Panc1 (cell line): Measurements from ENCODE around the gene VPS52. TPM values are rescaled to one million over a fixed set of nuclear protein-coding genes. Genes with fewer than 3 reads are reported as not detected.

Source experiments
- ATAC-seq: fragments of 200-7000 bp; cut with Tn5 transposase; 2 replicates; pipeline ENCODE4 v1.9.1; 2020; ENCODE audit warnings: mild to moderate bottlenecking, moderate library complexity
- BruUV-seq: library from RNA; stranded (reverse); fragments of 400-500 nt; replicated peaks from 2 replicates; lab custom pipeline; 2021; lab: Mats Ljungman, UMichigan
- CTCF ChIA-PET: fragments of 300-600 bp; sonication (Branson Sonifier 250); formaldehyde crosslinking; loops from one replicate; lab custom pipeline; 2022; ENCODE audit warnings: antibody characterized with exemption; lab: Charles Lee
- POLR2A ChIA-PET: fragments of 300-600 bp; sonication (Branson Sonifier 250); formaldehyde crosslinking; loops from one replicate; lab custom pipeline; 2022; ENCODE audit warnings: antibody characterized with exemption; lab: Charles Lee
- DNase-seq: peaks from one replicate; pipeline ENCODE4 v3.0.0-alpha.2; 2010; ENCODE audit warnings: low read depth, low spot score
- H3K27ac ChIP-seq: 2 replicates; pipeline ENCODE4 v1.5.1; 2011; ENCODE audit warnings: mild to moderate bottlenecking, low read length, inconsistent platforms
- H3K27me3 ChIP-seq: fragments of 200-500 bp; sonication (Bioruptor generic); 2 replicates; pipeline ENCODE4 v1.6.0; 2014; ENCODE audit warnings: low read length, inconsistent platforms; ENCODE audit not compliant: control insufficient read depth, insufficient read depth
- H3K36me3 ChIP-seq: fragments of 200-500 bp; sonication (Bioruptor generic); 2 replicates; pipeline ENCODE4 v1.5.1; 2014; ENCODE audit warnings: inconsistent platforms, mild to moderate bottlenecking, low read length, moderate library complexity; ENCODE audit not compliant: control insufficient read depth, insufficient read depth
- H3K4me1 ChIP-seq: 2 replicates; pipeline ENCODE4 v1.5.1; 2011; ENCODE audit warnings: inconsistent platforms, mild to moderate bottlenecking, low read length, moderate library complexity; ENCODE audit not compliant: control insufficient read depth, insufficient read depth
- H3K4me3 ChIP-seq, 2 experiments: 2 replicates each; pipeline ENCODE4 v1.5.1; 2011 to 2012; ENCODE audit warnings: low read depth in 2 of 2, low read length in 2 of 2, mild to moderate bottlenecking in 2 of 2, inconsistent platforms in 1 of 2, moderate library complexity in 1 of 2
- H3K9me3 ChIP-seq: fragments of 200-500 bp; sonication (Bioruptor generic); 2 replicates; pipeline ENCODE4 v1.5.1; 2014; ENCODE audit warnings: low read depth, mild to moderate bottlenecking, inconsistent platforms, low read length, moderate library complexity; ENCODE audit not compliant: control insufficient read depth, insufficient read depth
- CTCF ChIP-seq: fragments of 450-650 bp; IDR thresholded peaks from 2 replicates; pipeline ENCODE4 v1.5.1; 2017; ENCODE audit warnings: mild to moderate bottlenecking
- POLR2AphosphoS5 ChIP-seq: IDR thresholded peaks from 2 replicates; pipeline ENCODE4 v1.6.1; 2012; ENCODE audit warnings: mild to moderate bottlenecking, low read depth, low read length, moderate library complexity
- REST ChIP-seq, 2 experiments: IDR thresholded peaks; 2 replicates each; pipeline ENCODE4 v1.6.1; 2011 to 2012; ENCODE audit warnings: low read depth in 2 of 2, control low read depth in 1 of 2, low read length in 1 of 2, mild to moderate bottlenecking in 1 of 2, moderate library complexity in 1 of 2; ENCODE audit not compliant: insufficient read depth in 1 of 2
- SIN3A ChIP-seq: IDR thresholded peaks from 2 replicates; pipeline ENCODE4 v1.6.1; 2012; ENCODE audit warnings: low read depth, mild to moderate bottlenecking, low read length, moderate library complexity, borderline replicate concordance; ENCODE audit not compliant: insufficient read depth
- TCF7L2 ChIP-seq: IDR thresholded peaks from 2 replicates; pipeline ENCODE4 v1.6.1; 2011; ENCODE audit warnings: mild to moderate bottlenecking, low read depth, low read length, inconsistent platforms
- in situ Hi-C: cut with HindIII; loops from 2 replicates; pipeline ENCODE4 v1.10.0; 2016; ENCODE audit warnings: low sequenced_read_pairs, low pct_unique_long_range_greater_than_20kb
- intact Hi-C: fragments of 100-400 bp; cut with micrococcal nuclease; formaldehyde crosslinking; loops from one replicate; pipeline ENCODE4 v1.10.0; 2022; ENCODE audit not compliant: unreplicated experiment
- total RNA-seq: library from RNA; stranded (reverse); gene quantifications from one replicate; pipeline ENCODE4 v1.2.1, GENCODE V29; 2021; ENCODE audit not compliant: unreplicated experiment

Gene VPS52
- total RNA-seq, 1 experiment from 2014 or later, result 77.7 TPM

GRCh38 chr6:33272275-33273128, 826 bp upstream of the VPS52 start:
- ATAC-seq (peak; percentile 20), DNase-seq (no peak)
- CTCF ChIA-PET, result no interaction called here
- in situ Hi-C loops (no loop called here), intact Hi-C loops (no loop called here)
- peaks cover 35% of the 10 kb centered on the region for H3K36me3 ChIP-seq
- H3K4me1 ChIP-seq, result peaks cover 30% of the 10 kb centered on the region
- H3K4me3 ChIP-seq, result peak overlapping the region; percentile 97
- no peaks in the 10 kb centered on the region for H3K27me3 ChIP-seq
- no peaks in the 10 kb centered on the region for H3K9me3 ChIP-seq
- TF ChIP-seq POLR2AphosphoS5 (peak; percentile 38; the same call in 1 of the 2 replicates), REST (IDR thresholded peaks at IDR 0.05; ENCODE audit: insufficient read depth in 1 of 2, low read depth in 2 of 2, low read length in 1 of 2) (no peak)
- POLR2A ChIA-PET, result interaction anchor here (0.6 to 1.3 kb wide), 4 partner anchors 11 to 328 kb away, joined by 3 to 13 read pairs (median 4); no protein-coding TSS in a partner anchor
- BruUV-seq, result TSS peak; percentile 92
- H3K27ac ChIP-seq, result peak overlapping the region; percentile 100

GRCh38 chr6:33271117-33271467, 584 bp downstream of the VPS52 start:
- CTCF ChIA-PET, result no interaction called here
- H3K36me3 ChIP-seq, result peaks cover 37% of the 10 kb centered on the region
- no TSS peak for BruUV-seq

More at GRCh38 chr6:33271117-33271467, 584 bp downstream of the VPS52 start:
- TF ChIP-seq TCF7L2 (no peak), REST (IDR thresholded peaks at IDR 0.05; ENCODE audit: insufficient read depth in 1 of 2, low read depth in 2 of 2, low read length in 1 of 2) (no peak), SIN3A (no peak), CTCF (no peak), POLR2AphosphoS5 (no peak)
- no peaks in the 10 kb centered on the region for H3K27me3 ChIP-seq
- ATAC-seq (peak; percentile 23), DNase-seq (no peak)
- no peaks in the 10 kb centered on the region for H3K9me3 ChIP-seq
- H3K27ac ChIP-seq, result peak overlapping the region; percentile 100
- peak overlapping the region; percentile 97 for H3K4me3 ChIP-seq
- intact Hi-C loops, result no loop called here
- in situ Hi-C loops, result no loop called here
- POLR2A ChIA-PET, result interaction anchor here (0.6 to 1.3 kb wide), 4 partner anchors 10 to 299 kb away, joined by 3 to 8 read pairs (median 4); no protein-coding TSS in a partner anchor
- peaks cover 23% of the 10 kb centered on the region for H3K4me1 ChIP-seq
